OCI-LY1 (cell line): Measurements from ENCODE around the gene NR3C1.
A peak's percentile ranks its signal among the peaks of the same experiment; 100 is the strongest.

ENCODE experiments used
- H2AFZ ChIP-seq: fragments of 200-600 bp; sonication (generic), shearing (Covaris generic); 2 replicates; pipeline ENCODE4 v1.6.0; 2014; ENCODE audit warnings: antibody characterized with exemption, mild to moderate bottlenecking, low read length
- H3F3A ChIP-seq: fragments of 200-600 bp; sonication (generic), shearing (Covaris generic); 2 replicates; pipeline ENCODE4 v1.6.0; 2014; ENCODE audit warnings: mild to moderate bottlenecking, antibody characterized with exemption, low read length, moderate library complexity; ENCODE audit not compliant: insufficient read depth
- H3K27ac ChIP-seq: fragments of 200-600 bp; sonication (generic); 2 replicates; pipeline ENCODE4 v1.5.1; 2014; ENCODE audit warnings: low read length, mixed run types, mild to moderate bottlenecking, low read depth; ENCODE audit not compliant: poor library complexity, severe bottlenecking
- H3K27me3 ChIP-seq: fragments of 200-600 bp; sonication (generic); 2 replicates; pipeline ENCODE4 v1.6.0; 2014; ENCODE audit warnings: antibody characterized with exemption, mild to moderate bottlenecking, low read length, moderate library complexity; ENCODE audit not compliant: insufficient read depth
- H3K36me3 ChIP-seq: fragments of 200-600 bp; sonication (generic); 2 replicates; pipeline ENCODE4 v1.6.1; 2014; ENCODE audit warnings: mild to moderate bottlenecking, antibody characterized with exemption, low read length, moderate library complexity, mixed read lengths; ENCODE audit not compliant: insufficient read depth
- H3K4me1 ChIP-seq: fragments of 200-600 bp; sonication (generic); 2 replicates; pipeline ENCODE4 v1.5.1; 2014; ENCODE audit warnings: mild to moderate bottlenecking, low read length, moderate library complexity; ENCODE audit not compliant: insufficient read depth, severe bottlenecking
- H3K4me2 ChIP-seq: fragments of 200-600 bp; sonication (generic), shearing (Covaris generic); 2 replicates; pipeline ENCODE4 v1.6.1; 2014; ENCODE audit warnings: low read length
- H3K4me3 ChIP-seq: fragments of 200-600 bp; sonication (generic); 2 replicates; pipeline ENCODE4 v1.5.1; 2014; ENCODE audit warnings: low read length, low read depth, mild to moderate bottlenecking, mixed read lengths; ENCODE audit not compliant: poor library complexity, severe bottlenecking
- H3K79me2 ChIP-seq: fragments of 200-600 bp; shearing (Covaris generic); 2 replicates; pipeline ENCODE4 v1.6.1; 2016; ENCODE audit warnings: mixed run types, low read length, mixed read lengths; ENCODE audit not compliant: insufficient read depth
- H3K9ac ChIP-seq: fragments of 200-600 bp; sonication (generic), shearing (Covaris generic); 2 replicates; pipeline ENCODE4 v1.6.1; 2014; ENCODE audit warnings: mild to moderate bottlenecking, low read length, mixed read lengths
- H3K9me2 ChIP-seq: fragments of 200-600 bp; sonication (generic), shearing (Covaris generic); 2 replicates; pipeline ENCODE4 v1.6.1; 2014; ENCODE audit warnings: low read depth, mild to moderate bottlenecking, low read length, mixed read lengths
- H3K9me3 ChIP-seq: fragments of 200-600 bp; shearing (Covaris generic); 2 replicates; pipeline ENCODE4 v1.6.1; 2014; ENCODE audit warnings: low read length, mixed read lengths
- H4K20me1 ChIP-seq: fragments of 200-600 bp; sonication (generic), shearing (Covaris generic); 2 replicates; pipeline ENCODE4 v1.6.0; 2016; ENCODE audit warnings: mild to moderate bottlenecking, low read length; ENCODE audit not compliant: insufficient read depth
- CTCF ChIP-seq: fragments of 200-600 bp; sonication (generic), shearing (Covaris generic); IDR thresholded peaks from 2 replicates; pipeline ENCODE4 v1.5.1; 2017; ENCODE audit warnings: mild to moderate bottlenecking, antibody characterized with exemption, low read length, moderate library complexity, mixed read lengths
- EZH2 ChIP-seq: fragments of 200-600 bp; sonication (generic), shearing (Covaris generic); IDR thresholded peaks from 2 replicates; pipeline ENCODE4 v1.8.0; 2017; ENCODE audit warnings: borderline replicate concordance, mixed run types, mild to moderate bottlenecking, antibody characterized with exemption, low read length, moderate library complexity, mixed read lengths

NR3C1 gene

GRCh38 chr5:143370440-143370839 lies 33.0 kb downstream of the NR3C1 start:
- Histone ChIP-seq H3K4me2 (no peak overlapping the region), H3K9me2 (no peaks in the 10 kb centered on the region), H3K27me3 (no peaks in the 10 kb centered on the region), H2AFZ (no peak overlapping the region), H3K4me3 (no peak overlapping the region), H3K27ac (no peak overlapping the region), H3K9ac (no peak overlapping the region), H3K36me3 (peaks cover 85% of the 10 kb centered on the region), H3K4me1 (no peaks in the 10 kb centered on the region), H3K9me3 (peaks cover 10% of the 10 kb centered on the region; the same call in 1 of the 2 replicates), H4K20me1 (no peaks in the 10 kb centered on the region), H3F3A (no peaks in the 10 kb centered on the region), H3K79me2 (peaks cover 100% of the 10 kb centered on the region)
- TF ChIP-seq CTCF = no peak
- no peak for TF ChIP-seq EZH2

GRCh38 chr5:143364061-143364460 lies 39.4 kb downstream of the NR3C1 start:
- no peak overlapping the region for H3K4me3 ChIP-seq
- peak overlapping the region; percentile 7; the same call in 1 of the 2 replicates for H3K4me2 ChIP-seq
- no peaks in the 10 kb centered on the region for H3K9me2 ChIP-seq
- H4K20me1 ChIP-seq = 0 out of 2 replicates have a peak, but pooled peaks cover 3% of the 10 kb centered on the region
- peaks cover 43% of the 10 kb centered on the region for H3K4me1 ChIP-seq
- no peaks in the 10 kb centered on the region for H3K27me3 ChIP-seq
- no peaks in the 10 kb centered on the region for H3F3A ChIP-seq
- no peak overlapping the region for H2AFZ ChIP-seq
- peaks cover 12% of the 10 kb centered on the region for H3K9me3 ChIP-seq
- H3K27ac ChIP-seq = no peak overlapping the region
- no peak overlapping the region for H3K9ac ChIP-seq
- no peak for TF ChIP-seq CTCF
- no peak for TF ChIP-seq EZH2
- H3K79me2 ChIP-seq = peaks cover 100% of the 10 kb centered on the region
- H3K36me3 ChIP-seq = peaks cover 59% of the 10 kb centered on the region

- Histone ChIP-seq H3K9me2 (no peaks in the 10 kb centered on the region), H3K9me3 (peaks cover 12% of the 10 kb centered on the region), H3K27ac (peak overlapping the region; percentile 23), H3K36me3 (peaks cover 46% of the 10 kb centered on the region), H3F3A (no peaks in the 10 kb centered on the region), H3K4me1 (peaks cover 50% of the 10 kb centered on the region), H3K27me3 (no peaks in the 10 kb centered on the region), H4K20me1 (0 out of 2 replicates have a peak, but pooled peaks cover 3% of the 10 kb centered on the region), H3K4me2 (no peak overlapping the region), H3K4me3 (no peak overlapping the region), H3K79me2 (peaks cover 100% of the 10 kb centered on the region), H2AFZ (no peak overlapping the region), H3K9ac (no peak overlapping the region)
- TF ChIP-seq CTCF (no peak), EZH2 (no peak)
Observed at GRCh38 chr5:143362664-143363227, 40.7 kb downstream of the NR3C1 start.
